Gastrocnemius medialis (tissue), 4 donors: ENCODE data around the gene C2CD3. TPM values are rescaled to one million over a fixed set of nuclear protein-coding genes. Genes with fewer than 3 reads are reported as not detected.

Source experiments
- ATAC-seq, 2 donors: fragments of 150-250 bp; one replicate each; pipeline ENCODE4 v1.9.1; 2016
- DNase-seq, 2 donors: peaks; one replicate each; pipeline ENCODE4 v3.0.0-alpha.2; 2019
- H3K27ac ChIP-seq, 4 donors: fragments of 200-600 bp; sonication (generic); 1 replicate in 1 of 4; 2 replicates in 3 of 4; pipeline ENCODE4 v1.5.1; 2016 to 2018; ENCODE audit warnings: mild to moderate bottlenecking in 2 of 4, moderate library complexity in 1 of 4
- H3K27me3 ChIP-seq, 3 donors: fragments of 200-600 bp; sonication (generic) in 2 of 3; 1 replicate in 1 of 3; 2 replicates in 2 of 3; pipeline versions ENCODE4 v1.5.1 to v1.6.0; 2016 to 2019; ENCODE audit warnings: mild to moderate bottlenecking in 1 of 3, moderate library complexity in 1 of 3
- H3K36me3 ChIP-seq, 2 donors: fragments of 200-600 bp; sonication (generic) in 1 of 2; one replicate each; pipeline ENCODE4 v1.5.1; 2017 to 2018
- H3K4me1 ChIP-seq, 2 donors: fragments of 200-600 bp; sonication (generic) in 1 of 2; one replicate each; pipeline ENCODE4 v1.5.1; 2016 to 2017; ENCODE audit warnings: mild to moderate bottlenecking in 2 of 2
- H3K4me3 ChIP-seq, 4 donors: fragments of 200-600 bp; sonication (generic) in 3 of 4; 1 replicate in 1 of 4; 2 replicates in 3 of 4; pipeline ENCODE4 v1.5.1; 2016 to 2019; ENCODE audit warnings: mild to moderate bottlenecking in 2 of 4
- H3K9me3 ChIP-seq, 3 donors: fragments of 200-600 bp; sonication (generic) in 2 of 3; 1 replicate in 1 of 3; 2 replicates in 2 of 3; pipeline ENCODE4 v1.5.1; 2016 to 2019
- CTCF ChIP-seq, 5 experiments: fragments of 450-650 bp in 3 of 5; fragments of 200-600 bp in 2 of 5; sonication (generic) in 2 of 5; IDR thresholded peaks in 4 of 5; conservative IDR thresholded peaks in 1 of 5; 1 replicate in 4 of 5; 2 replicates in 1 of 5; pipeline ENCODE4 v1.5.1; 2016 to 2019; ENCODE audit warnings: antibody characterized with exemption in 5 of 5, mild to moderate bottlenecking in 3 of 5, moderate library complexity in 3 of 5
- POLR2A ChIP-seq, 2 donors: fragments of 450-650 bp; IDR thresholded peaks; one replicate each; pipeline ENCODE4 v1.6.1; 2017; ENCODE audit warnings: antibody characterized with exemption in 2 of 2, mild to moderate bottlenecking in 2 of 2, moderate library complexity in 2 of 2
- in situ Hi-C, 4 donors: fragments of 200-750 bp; cut with MboI; loops; one replicate each; pipeline versions ENCODE4 v1.15.0 to v1.8.0; 2017; ENCODE audit warnings: low sequenced_read_pairs in 4 of 4
- intact Hi-C: fragments of 100-400 bp; cut with DNase I; formaldehyde crosslinking; loops from one replicate; pipeline ENCODE4 v1.15.1; 2023; ENCODE audit warnings: low total_unique reads
- total RNA-seq, 4 donors: library from RNA; depleted of rRNA; stranded (reverse); fragments of >200 nt; gene quantifications; one replicate each; pipeline versions ENCODE4 v1.1.0 to v1.2.3, GENCODE V29; 2016

C2CD3 gene
- total RNA-seq, 4 donors from 2014 or later, result 13.8 to 33.2 (median 16.4) TPM

GRCh38 chr11:73976451-73977151 is 194.2 kb downstream of the C2CD3 start:
- ATAC-seq (no peak), DNase-seq (no peak)
- no peak overlapping the region for H3K27ac ChIP-seq
- H3K4me1 ChIP-seq, result peaks cover 0 to 16% of the 10 kb centered on the region in 2 donors
- intact Hi-C loops, result no loop called here
- no peak for TF ChIP-seq CTCF (IDR thresholded peaks at IDR 0.05 in 4 of 5, conservative IDR thresholded peaks at IDR 0.05 in 1 of 5)
- TF ChIP-seq POLR2A (IDR thresholded peaks at IDR 0.05), result no peak
- no peaks in the 10 kb centered on the region for H3K27me3 ChIP-seq
- H3K36me3 ChIP-seq, result peaks cover 0 to 58% of the 10 kb centered on the region in 2 donors
- no peaks in the 10 kb centered on the region for H3K9me3 ChIP-seq
- no peak overlapping the region for H3K4me3 ChIP-seq
- in situ Hi-C loops, result no loop called here

GRCh38 chr11:73975479-73975757 is 195.4 kb downstream of the C2CD3 start:
- ATAC-seq, result no peak
- no peaks in the 10 kb centered on the region for H3K27me3 ChIP-seq
- intact Hi-C loops, result no loop called here
- no peak overlapping the region for H3K27ac ChIP-seq
- no peak for DNase-seq
- H3K9me3 ChIP-seq, result no peaks in the 10 kb centered on the region
- H3K36me3 ChIP-seq, result peaks cover 0 to 58% of the 10 kb centered on the region in 2 donors
- TF ChIP-seq CTCF (IDR thresholded peaks at IDR 0.05 in 4 of 5, conservative IDR thresholded peaks at IDR 0.05 in 1 of 5), result no peak
- TF ChIP-seq POLR2A (IDR thresholded peaks at IDR 0.05), result no peak
- no peak overlapping the region for H3K4me3 ChIP-seq
- H3K4me1 ChIP-seq, result peaks cover 0 to 5% of the 10 kb centered on the region in 2 donors
- in situ Hi-C loops, result no loop called here

GRCh38 chr11:73974604-73975478 is 196.0 kb downstream of the C2CD3 start:
- DNase-seq (no peak), ATAC-seq (no peak)
- no peak overlapping the region for H3K4me3 ChIP-seq
- peaks cover 0 to 56% of the 10 kb centered on the region in 2 donors for H3K36me3 ChIP-seq
- no peaks in the 10 kb centered on the region for H3K9me3 ChIP-seq
- in situ Hi-C loops (loop anchor here in 1 of 4 donors (5.0 kb wide), 1 partner anchor 112 kb away; no protein-coding TSS in a partner anchor), intact Hi-C loops (no loop called here)
- H3K4me1 ChIP-seq, result no peaks in the 10 kb centered on the region
- H3K27me3 ChIP-seq, result no peaks in the 10 kb centered on the region
- TF ChIP-seq CTCF (IDR thresholded peaks at IDR 0.05 in 4 of 5, conservative IDR thresholded peaks at IDR 0.05 in 1 of 5) (no peak), POLR2A (IDR thresholded peaks at IDR 0.05) (no peak)
- H3K27ac ChIP-seq, result no peak overlapping the region

GRCh38 chr11:73972620-73973449 is 198.0 kb downstream of the C2CD3 start:
- TF ChIP-seq POLR2A (IDR thresholded peaks at IDR 0.05) (no peak), CTCF (IDR thresholded peaks at IDR 0.05 in 4 of 5, conservative IDR thresholded peaks at IDR 0.05 in 1 of 5) (no peak)
- no peak for DNase-seq
- intact Hi-C loops (no loop called here), in situ Hi-C loops (loop anchor here in 1 of 4 donors (5.0 kb wide), 1 partner anchor 114 kb away; no protein-coding TSS in a partner anchor)
- no peaks in the 10 kb centered on the region for H3K4me1 ChIP-seq
- ATAC-seq, result no peak
- H3K9me3 ChIP-seq, result no peaks in the 10 kb centered on the region
- H3K36me3 ChIP-seq, result peaks cover 0 to 37% of the 10 kb centered on the region in 2 donors
- H3K27me3 ChIP-seq, result no peaks in the 10 kb centered on the region
- H3K4me3 ChIP-seq, result no peak overlapping the region
- peak overlapping the region in 1 of 4 donors; percentile 14 for H3K27ac ChIP-seq
